HG02852 (cell line): Measurements from ENCODE around the gene DIPK1B.

ENCODE experiments used
- ATAC-seq: cut with Tn5 transposase; IDR thresholded peaks from one replicate; pipeline ENCODE4 v1.9.1; 2021; ENCODE audit warnings: mild to moderate bottlenecking, moderate library complexity; ENCODE audit not compliant: unreplicated experiment

The DIPK1B gene

DNA sequence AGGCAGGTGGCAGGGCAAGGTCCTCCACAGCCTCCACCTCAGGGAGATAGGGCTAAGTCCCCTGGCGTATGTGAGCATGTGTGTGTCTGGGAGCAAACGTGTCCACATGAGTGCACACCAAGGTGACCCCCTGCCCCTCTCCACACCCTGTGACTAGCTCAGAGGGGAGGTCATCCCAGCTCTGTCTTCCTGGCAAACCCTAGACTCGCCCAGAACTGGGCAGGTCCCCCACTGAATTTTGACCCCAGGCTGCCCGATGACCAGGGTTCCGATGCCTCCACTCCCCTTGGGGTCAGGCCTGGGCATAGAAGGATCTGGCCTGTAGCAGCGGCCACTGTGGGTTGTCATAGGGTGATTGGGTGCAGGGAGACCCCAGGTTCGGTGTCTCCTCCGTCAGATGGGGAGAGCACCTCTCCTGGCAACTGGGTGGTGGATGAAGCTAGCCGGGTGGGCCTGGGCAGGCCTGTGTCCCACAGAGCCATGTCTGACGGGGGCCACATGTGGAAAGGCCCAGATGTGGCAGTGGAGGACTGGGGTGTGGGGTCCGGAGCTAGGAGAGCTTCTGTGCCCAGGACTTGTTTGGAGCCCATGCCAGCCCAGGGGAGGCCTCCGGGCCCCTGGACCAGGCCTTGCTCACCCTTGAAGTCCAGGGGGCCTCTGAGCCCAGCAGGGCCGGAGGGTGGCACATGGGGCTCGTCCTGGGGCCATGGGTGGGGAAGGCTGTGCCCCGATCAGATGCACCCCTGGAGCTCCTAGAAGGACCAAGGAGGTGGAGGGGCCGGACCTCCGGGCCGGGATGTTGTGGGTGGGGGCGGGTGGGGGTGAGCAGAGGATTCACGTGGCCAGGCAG, 6.2 kb downstream of the DIPK1B start:
- ATAC-seq, result no peak

DNA sequence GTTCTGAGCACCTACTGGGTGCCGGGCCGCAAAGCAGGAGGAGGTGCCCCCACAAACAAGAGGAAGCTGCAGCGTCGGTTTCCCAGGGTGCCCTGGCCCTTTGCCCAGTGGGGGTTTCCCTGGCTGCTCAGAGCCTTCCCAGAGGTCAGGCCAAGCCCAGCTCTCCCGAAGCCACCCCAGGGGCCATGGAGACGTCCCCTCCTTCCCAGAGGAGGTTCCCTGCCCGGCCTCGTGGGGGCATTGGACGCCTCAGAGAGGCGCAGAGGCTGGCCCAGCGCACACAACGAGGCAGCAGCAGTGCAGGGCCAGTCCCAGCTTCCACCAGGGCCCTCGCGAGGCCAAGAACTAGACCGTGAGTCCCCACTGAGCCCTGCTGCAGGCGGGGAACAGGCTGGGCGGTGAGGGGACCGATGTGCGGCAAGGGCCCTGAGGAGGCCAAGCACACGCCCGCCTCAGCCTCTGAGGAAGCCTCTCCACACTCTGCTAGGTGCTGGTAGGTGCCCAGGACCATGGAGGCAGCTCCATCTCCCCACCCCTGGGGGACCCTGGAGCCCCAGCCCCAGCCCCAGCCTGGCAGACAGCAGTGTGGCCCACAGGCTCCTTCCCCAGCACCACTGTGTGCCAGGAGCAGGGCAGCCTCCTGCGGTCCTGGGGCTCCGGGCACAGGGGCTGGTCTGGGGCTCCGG, 7.0 kb downstream of the DIPK1B start:
- no peak for ATAC-seq

DNA sequence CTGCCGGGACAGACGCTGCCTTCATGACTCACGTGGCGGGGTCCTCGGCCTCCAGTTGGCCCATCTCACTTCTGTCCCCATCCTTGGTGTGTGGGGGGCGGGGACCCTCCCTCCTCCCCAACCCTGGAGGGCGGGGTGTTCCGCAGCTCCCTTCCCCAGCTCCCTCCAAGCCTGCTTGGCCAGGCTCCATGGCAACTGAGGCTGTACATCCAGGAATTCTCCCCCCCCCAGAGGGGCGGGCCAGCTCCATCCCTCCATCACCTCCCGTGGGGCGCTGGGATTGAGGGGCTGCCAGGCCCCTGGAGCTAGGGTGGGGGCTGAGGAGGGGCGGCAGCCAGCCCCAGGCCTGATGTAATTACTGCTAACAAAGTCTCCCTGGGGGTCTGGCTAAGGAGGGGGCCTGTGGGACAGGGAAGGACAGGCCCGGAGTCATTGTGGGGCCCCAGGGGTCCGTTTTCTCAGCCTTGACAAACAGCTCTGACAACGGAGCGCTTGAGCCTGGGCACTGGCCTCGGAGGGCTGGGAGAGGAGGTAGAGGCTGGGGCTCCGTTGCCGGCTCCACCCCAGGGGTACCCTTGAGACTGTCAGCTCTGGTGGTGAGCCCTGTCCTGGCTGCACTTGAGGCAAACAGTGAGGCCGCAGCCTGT, 8.0 kb downstream of the DIPK1B start:
- ATAC-seq, result no peak

DNA sequence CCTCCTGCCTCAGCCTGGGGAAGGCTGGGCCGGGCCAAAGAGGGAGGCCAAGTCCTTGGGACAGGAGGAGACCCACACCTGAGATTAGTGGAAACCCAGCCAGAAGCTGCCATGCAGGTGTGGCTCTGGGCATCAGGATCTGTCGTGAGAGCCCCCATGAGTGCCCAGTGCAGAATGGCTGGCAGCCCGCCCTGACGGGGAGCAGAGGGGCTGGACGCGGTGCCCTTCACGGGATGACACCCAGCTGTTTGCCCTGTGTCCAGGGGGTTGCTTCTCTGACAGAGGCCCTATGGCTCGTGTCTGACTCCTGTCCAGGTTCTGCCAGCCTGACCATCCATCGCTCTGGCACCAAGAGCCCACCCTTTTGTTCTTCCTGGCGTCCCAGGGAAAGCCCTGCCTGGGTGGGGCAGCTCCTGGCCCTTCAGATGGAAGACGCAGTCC, 8.5 kb downstream of the DIPK1B start:
- no peak for ATAC-seq

DNA sequence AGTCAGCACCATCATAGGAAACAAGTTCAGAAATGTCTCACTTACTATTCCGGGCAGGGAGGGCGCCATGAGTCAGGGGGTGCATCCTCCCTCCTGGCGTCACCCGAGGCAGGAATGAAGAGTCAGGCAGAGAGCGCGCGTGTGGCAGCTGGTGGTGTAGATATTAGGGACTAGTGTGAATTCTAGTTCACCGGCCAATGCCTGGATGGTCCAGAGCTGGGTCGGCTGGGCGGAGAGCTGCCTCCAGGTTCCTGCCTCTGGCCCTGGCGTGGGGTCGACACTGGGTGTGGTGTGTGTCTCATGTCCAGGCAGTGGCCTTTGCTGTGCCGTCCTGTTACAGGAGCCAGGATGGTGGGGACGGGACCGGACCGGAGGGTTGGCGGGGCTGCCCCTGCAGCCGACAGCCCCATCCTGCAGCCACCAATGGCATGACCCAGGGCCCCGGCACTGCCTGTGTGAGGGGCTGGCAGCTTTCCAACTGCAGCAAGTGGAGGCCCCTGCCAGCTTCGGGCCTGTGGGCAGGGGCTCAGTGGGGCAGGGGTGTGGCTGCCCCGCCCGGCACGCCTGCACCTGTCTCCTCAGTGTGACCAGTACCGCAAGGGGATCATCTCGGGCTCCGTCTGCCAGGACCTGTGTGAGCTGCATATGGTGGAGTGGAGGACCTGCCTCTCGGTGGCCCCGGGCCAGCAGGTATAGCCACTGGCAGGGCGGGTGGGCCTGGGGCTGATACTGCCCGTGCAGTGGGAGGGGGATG, 9.1 kb downstream of the DIPK1B start:
- ATAC-seq, result no peak

DNA sequence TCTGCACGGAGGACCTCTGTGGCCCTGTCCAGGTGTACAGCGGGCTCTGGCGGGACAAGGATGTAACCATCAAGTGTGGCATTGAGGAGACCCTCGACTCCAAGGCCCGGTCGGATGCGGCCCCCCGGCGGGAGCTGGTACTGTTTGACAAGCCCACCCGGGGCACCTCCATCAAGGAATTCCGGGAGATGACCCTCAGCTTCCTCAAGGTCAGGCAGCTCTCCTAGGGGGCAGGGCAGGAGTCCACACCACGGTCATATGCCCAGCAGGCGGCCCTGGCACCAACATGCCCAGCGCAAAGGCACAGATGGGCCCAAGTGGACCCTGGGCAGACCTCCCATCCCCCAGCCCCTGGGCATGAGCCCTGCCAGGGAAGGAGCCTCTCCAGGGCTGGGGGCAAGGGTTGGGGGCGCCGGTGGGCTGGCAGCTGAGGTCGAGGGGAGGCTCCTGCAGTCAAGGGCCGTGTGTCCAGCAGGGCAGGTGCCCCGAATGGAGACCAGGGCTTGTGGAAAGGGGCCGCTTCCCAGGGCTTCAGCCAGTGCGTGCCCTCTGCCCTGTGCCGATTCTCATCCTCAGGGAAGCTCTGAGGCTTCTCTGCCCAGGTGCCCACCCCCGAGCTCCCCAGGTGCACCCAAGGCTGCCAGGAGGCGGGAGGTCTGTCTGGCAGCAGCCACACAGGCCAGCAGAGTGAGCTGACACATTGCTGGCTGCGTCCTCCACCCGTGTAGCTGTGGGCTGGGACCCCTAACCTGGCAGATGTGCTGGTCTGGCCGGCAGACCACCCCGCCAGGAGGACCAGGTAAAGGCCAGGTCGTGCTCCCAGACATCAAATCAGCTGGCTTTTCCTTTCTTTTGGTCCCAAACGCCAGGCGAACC, 10.0 kb downstream of the DIPK1B start:
- ATAC-seq, result no peak

DNA sequence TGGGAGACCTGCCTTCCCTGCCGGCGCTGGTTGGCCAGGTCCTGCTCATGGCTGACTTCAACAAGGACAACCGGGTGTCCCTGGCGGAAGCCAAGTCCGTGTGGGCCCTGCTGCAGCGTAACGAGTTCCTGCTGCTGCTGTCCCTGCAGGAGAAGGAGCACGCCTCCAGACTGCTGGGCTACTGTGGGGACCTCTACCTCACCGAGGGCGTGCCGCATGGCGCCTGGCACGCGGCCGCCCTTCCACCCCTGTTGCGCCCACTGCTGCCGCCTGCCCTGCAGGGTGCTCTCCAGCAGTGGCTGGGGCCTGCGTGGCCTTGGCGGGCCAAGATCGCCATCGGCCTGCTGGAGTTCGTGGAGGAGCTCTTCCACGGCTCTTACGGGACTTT, 10.6 kb downstream of the DIPK1B start:
- ATAC-seq, result no peak

DNA sequence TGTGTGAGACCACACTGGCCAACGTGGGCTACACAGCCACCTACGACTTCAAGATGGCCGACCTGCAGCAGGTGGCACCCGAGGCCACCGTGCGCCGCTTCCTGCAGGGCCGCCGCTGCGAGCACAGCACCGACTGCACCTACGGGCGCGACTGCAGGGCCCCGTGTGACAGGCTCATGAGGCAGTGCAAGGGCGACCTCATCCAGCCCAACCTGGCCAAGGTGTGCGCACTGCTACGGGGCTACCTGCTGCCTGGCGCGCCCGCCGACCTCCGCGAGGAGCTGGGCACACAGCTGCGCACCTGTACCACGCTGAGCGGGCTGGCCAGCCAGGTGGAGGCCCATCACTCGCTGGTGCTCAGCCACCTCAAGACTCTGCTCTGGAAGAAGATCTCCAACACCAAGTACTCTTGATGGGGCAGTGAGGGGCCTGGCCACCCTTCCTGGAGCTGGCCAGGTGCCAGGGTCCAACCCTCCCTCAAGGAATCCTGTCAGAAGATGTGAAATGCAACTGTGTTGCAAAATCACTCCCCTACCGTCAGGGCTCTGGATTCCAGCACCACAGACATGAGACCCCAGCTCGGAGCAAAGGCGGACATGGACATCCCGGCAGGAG, 11.1 kb downstream of the DIPK1B start:
- no peak for ATAC-seq

DNA sequence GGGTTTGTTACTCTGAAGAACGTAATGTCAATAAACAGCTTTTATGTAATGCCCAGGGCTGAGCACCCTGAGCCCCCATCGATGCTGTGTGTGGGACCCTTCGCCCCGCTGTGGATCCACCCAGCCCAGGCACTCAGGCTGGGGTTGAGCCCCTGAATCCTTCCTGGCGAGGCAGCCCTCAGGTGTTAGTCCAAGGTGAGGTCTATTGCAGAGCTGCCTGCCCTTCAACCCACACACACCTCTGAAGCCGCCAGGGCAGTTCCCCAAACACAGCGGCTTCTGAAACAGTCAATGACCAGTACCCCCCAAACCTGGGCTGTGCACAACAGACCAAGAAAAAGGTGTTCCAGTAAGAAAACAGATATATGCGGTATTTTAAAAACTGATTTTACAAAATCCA, 11.6 kb downstream of the DIPK1B start:
- ATAC-seq, result no peak

DNA sequence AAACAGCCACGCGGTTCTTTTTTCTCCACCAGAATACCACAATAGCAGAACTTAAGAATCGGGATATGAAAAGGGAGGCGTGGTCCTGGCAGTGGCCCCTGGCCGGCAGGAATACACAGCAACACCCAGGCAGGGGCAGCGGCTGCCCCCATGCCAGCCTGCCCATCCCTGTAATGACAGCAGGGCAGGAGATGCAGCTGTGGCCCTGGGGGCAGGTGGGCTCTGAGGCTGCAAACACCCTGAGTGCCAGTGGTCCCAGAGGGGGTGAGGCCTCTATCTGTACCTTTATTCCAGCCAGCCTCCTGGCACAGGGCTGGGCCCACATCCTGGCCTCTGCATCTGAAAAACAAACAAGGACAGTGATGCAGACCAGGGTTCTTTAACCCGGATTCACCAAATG, 12.4 kb downstream of the DIPK1B start:
- no peak for ATAC-seq

DNA sequence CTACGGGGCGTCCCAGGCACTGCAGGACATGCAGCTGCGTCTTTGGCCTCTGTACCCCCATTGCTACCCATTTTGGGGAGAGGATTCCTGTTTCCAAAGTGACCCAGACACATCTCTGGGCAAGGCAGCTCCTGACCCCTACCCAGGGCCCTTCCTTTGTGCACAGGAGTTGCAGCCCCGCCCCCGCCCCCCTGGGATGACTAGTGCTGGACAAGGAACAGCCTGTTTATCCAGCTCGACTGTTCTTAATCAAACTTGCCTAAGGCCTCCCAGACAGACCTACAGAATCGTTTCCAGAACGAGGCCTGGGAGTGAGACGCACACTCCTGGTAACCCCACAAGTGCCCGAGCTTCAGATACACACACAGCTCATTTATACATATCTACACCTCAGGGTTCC, 13.2 kb downstream of the DIPK1B start:
- no peak for ATAC-seq

DNA sequence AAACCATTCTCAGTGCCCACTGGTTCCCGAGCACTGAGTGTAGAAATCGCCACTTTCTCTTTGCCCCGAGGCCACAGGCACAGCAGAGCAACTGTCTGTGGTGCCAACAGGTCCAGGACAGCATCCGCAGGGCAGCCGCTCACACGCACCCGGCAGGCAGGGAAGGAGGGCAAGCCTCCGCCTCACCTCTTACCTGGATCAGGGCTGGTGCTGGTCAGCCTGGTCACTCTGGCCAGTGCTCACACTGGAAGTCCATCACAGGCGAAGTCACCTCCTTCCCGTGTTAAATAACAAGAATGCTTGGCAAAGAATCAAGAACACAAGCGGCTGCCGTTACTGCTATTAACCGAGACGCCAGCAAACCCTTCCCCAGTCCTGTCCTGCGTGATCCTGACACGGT, 13.7 kb downstream of the DIPK1B start:
- ATAC-seq, result no peak

DNA sequence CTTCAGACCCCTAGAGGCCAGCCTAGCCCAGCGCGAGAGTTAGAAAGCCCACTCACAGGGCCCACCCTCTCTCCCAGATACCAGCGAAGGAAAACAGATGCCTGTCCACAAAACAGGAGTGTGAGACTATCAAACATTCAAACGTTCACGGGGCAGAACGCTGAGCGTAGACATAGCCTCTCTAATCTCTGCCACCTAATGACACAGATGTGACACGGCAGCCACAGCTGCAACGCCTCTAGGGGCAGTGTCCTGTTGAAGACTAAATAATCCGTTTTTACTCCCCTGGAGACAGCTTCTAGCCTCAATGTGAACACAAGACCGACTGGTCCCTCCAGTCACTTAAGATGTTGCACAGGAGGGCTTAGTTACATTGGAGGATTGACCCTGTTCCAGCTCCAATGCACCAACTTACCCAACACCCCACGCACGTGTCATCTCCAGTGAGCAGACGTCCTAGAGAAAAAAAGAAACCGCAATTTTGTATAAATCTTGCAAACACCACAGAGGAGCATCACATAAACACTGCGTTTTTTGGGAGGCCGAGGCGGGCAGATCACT, 14.3 kb downstream of the DIPK1B start:
- no peak for ATAC-seq

DNA sequence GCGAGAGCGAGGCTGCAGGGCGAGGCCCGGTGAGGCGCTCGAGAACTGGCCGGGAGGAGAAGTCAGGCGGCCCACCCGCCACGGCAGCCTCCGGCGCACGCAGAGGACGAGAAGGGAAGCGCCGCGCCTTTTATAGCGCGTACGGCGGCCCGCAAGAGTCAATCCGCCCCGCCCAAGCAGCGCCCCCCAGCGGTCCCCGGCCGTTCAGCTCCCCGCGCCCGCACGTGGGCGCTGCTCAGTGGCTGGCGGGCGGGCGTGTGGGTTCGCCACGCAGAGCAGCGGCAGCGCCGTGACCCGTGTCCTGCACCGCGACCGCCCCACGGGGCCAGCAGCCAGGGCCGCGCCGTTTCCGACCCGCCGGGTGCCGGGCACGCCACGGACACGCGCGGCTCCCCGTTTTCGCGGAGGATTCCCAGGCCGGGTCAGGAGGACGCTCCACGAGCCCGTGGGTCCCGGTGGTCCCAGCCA, 15.7 kb downstream of the DIPK1B start:
- ATAC-seq, result peak; percentile 57

DNA sequence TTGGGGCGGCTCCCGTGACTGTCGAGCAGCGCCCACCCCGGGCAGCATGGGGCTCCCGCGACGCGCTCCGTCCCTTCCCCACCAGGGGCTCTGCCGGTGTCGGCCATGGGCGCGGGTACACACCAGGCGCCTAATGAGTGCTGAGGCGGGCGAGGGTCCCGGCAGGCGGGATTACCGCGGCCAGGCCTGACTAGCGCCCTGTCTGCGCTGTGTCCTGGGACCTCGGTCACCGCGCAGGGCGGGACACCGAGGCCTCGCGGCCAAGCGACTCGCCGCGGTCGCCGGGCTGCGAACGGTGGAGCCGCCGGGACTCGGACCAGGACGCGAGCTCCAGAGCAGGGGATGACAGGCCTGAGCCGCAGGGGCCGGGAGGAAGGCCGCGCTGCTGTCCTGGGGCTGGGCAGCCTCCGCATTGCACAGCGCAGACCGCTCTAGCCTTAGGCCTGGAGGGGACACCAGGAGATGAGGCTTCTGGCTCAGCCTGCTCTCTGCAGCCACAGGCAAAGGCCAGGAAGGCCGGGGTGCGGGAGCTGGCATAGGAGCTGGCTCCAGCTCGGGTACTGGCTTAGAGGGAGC, 16.3 kb downstream of the DIPK1B start:
- ATAC-seq, result peak; percentile 14

DNA sequence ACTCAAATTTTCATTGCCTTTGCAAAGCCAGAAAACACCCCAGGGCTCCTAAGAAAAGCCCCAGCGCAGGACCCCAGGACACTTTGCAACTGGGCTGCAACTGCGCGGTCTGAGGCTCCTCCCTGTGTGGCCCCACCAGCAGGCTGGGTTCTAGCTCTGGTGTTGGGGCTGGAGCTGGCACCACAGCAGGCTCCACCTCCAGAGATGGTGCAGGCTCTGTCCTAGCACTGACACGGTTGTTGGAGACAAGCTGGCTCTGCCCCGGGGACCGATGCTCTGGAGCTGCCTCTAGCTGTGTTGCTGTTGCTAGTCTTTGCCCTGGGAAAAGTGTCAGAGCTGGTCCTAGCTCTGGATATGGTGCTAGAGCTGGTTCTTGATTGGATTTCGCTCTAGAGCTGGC, 16.8 kb downstream of the DIPK1B start:
- no peak for ATAC-seq

DNA sequence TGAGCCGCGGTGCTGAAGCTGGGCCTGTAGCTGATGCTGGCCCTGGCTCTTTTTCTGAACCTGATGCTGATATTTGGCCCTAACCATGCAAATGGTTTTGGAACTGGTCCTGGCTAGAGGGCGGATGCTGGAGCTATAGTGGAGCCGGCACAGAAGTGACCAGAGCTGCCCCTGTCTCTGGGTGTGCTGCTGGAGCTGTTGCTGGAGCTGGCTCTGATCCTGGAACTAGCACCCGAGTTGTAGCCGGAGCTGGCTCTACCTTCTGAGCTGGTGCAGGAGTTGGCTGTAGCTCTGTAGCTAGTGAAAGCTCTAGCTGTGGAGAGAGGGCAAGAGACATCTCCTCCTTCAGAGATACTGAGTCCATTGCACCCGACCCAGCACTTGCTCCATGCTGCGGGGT, 17.6 kb downstream of the DIPK1B start:
- no peak for ATAC-seq

DNA sequence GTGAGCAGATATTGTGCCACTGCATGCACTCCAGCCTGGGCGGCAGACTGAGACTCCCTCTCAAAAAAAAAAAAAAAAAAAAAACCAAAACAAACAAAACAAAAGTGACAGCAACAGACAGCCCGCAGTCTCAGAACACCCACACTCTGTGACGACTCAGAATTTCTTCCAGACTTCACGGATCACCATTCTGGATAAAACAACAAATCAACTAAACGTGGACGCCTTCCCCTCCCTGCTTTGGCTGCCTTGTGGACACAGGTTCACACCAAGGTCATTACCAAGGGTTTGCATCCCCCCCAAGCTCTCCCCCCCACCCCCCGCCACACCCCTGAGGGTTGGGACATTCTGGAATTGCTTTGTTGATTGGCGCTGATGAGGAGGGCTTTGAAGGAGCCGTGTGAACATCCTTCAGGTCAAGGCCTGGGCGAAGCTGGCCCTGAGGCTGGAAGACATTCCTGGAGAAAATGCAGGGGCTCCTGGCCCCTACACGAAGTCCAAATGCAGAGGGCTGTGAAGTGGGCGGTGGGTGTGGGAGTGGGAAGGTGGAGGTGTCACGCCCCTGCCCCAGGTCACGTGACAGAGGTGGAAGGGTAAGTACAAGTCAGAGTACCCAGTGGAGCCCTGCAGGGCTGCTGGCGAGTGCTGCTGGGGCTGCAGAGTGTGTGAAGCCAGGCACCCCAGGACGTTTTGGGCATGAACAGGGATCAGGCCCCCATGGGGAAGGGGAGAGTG, 20.2 kb downstream of the DIPK1B start:
- no peak for ATAC-seq
